ENCODE results near the gene NAV2. TPM values are rescaled to one million over a fixed set of nuclear protein-coding genes. Genes with fewer than 3 reads are reported as not detected.

NAV2 gene
- polyA plus RNA-seq, 3 donors = not detected

DNA sequence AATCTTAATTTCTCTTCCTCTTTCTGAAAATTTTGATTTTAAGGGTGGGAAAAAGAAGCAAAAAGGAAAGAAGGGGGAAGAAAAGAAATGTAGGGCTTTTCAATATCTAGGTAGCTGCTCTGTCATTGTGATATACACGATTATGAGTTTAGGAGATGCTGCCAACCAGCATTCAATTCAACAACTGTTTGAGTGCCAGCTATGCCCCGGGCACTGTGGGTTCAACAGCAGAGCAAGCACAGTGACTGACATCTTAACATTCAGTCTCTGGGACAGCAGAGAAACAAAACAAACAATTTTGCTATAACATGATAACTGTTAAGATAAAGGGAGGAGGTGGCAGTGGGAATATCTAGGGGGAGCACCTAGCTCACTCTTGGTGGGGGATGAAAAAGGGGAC is 356.1 kb downstream of the NAV2 start:
- no peaks in the 10 kb centered on the region for H3K27me3 ChIP-seq (ENCODE audit: control insufficient read depth in 2 of 2, insufficient read depth in 2 of 2, low read length in 2 of 2)
- H3K27ac Mint-ChIP-seq = no peak overlapping the region
- H3K9me3 ChIP-seq (replicated peaks in 1 of 2; ENCODE audit: control insufficient read depth in 1 of 2, insufficient read depth in 1 of 2, low read length in 2 of 2) = no peaks in the 10 kb centered on the region
- WGBS (ENCODE audit: insufficient coverage) = no CpG with 5 or more reads among the region's 2 CpGs
- TF ChIP-seq, protein P1, sequence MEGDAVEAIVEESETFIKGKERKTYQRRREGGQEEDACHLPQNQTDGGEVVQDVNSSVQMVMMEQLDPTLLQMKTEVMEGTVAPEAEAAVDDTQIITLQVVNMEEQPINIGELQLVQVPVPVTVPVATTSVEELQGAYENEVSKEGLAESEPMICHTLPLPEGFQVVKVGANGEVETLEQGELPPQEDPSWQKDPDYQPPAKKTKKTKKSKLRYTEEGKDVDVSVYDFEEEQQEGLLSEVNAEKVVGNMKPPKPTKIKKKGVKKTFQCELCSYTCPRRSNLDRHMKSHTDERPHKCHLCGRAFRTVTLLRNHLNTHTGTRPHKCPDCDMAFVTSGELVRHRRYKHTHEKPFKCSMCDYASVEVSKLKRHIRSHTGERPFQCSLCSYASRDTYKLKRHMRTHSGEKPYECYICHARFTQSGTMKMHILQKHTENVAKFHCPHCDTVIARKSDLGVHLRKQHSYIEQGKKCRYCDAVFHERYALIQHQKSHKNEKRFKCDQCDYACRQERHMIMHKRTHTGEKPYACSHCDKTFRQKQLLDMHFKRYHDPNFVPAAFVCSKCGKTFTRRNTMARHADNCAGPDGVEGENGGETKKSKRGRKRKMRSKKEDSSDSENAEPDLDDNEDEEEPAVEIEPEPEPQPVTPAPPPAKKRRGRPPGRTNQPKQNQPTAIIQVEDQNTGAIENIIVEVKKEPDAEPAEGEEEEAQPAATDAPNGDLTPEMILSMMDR (IDR thresholded peaks at IDR 0.05) = no peak
- H2AFZ ChIP-seq (ENCODE audit: insufficient read depth, low read depth, low read length, poor library complexity, severe bottlenecking) = no peak overlapping the region
- H3K27ac ChIP-seq (ENCODE audit: low read depth in 1 of 2, low read length in 2 of 2) = no peak overlapping the region
- DNase-seq = no peak
- intact Hi-C loops (cut with micrococcal nuclease) = no loop called here
- no peak overlapping the region for H3K9ac ChIP-seq (ENCODE audit: insufficient read depth, low read length, poor library complexity, severe bottlenecking)
- H3K4me1 ChIP-seq (ENCODE audit: control insufficient read depth in 1 of 2, insufficient read depth in 2 of 2, low read length in 2 of 2) = no peaks in the 10 kb centered on the region
- peaks cover 2% of the 10 kb centered on the region for H3K4me1 Mint-ChIP-seq
- H3K9me3 Mint-ChIP-seq = peaks cover 0 to 6% (median 2%) of the 10 kb centered on the region in 7 donors
- H3K4me3 ChIP-seq (replicated peaks in 1 of 3; ENCODE audit: low read depth in 2 of 3, low read length in 3 of 3) = no peak overlapping the region
- H3K4me2 ChIP-seq (replicated peaks; ENCODE audit: extremely low read depth, low read length, poor library complexity, severe bottlenecking) = no peak overlapping the region
- H4K20me1 ChIP-seq (ENCODE audit: insufficient read depth, low read length) = no peaks in the 10 kb centered on the region
- no peak overlapping the region for H3K4me3 Mint-ChIP-seq
- no peaks in the 10 kb centered on the region for H3K36me3 Mint-ChIP-seq
- no peaks in the 10 kb centered on the region for H3K36me3 ChIP-seq (replicated peaks in 1 of 2; ENCODE audit: control insufficient read depth in 1 of 2, insufficient read depth in 2 of 2, low read length in 2 of 2)
- no peaks in the 10 kb centered on the region for H3K79me2 ChIP-seq (ENCODE audit: insufficient read depth, low read length)
- H3K27me3 Mint-ChIP-seq (ENCODE audit: low read depth in 3 of 3) = peaks cover 0 to 8% (median 2%) of the 10 kb centered on the region in 3 donors

DNA sequence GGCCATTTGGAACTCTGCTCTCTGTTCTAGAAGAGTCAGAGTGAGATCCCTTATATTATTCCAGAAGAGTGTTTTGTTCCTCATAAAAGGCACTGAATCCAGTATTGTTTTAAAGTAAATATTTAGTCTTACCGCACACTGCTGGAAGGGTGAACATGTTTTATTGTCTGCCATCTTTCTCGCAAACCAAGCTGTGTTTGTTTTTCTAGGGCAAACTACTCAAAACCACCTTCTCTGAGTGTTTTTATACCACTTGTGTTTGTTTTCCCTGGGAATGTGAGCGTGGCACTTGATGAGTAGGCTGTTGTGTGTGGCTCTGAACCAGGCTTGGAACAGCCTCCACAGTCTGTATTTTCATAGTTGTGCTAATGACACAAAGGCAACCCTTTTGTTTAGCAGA is 357.8 kb downstream of the NAV2 start:
- Mint-ChIP-seq H3K36me3 (no peaks in the 10 kb centered on the region), H3K4me1 (peaks cover 2% of the 10 kb centered on the region), H3K9me3 (peaks cover 2 to 15% (median 5%) of the 10 kb centered on the region in 7 donors), H3K27ac (no peak overlapping the region), H3K4me3 (no peak overlapping the region), H3K27me3 (ENCODE audit: low read depth in 3 of 3) (peaks cover 3 to 9% (median 4%) of the 10 kb centered on the region in 3 donors)
- Histone ChIP-seq H3K27me3 (ENCODE audit: control insufficient read depth in 2 of 2, insufficient read depth in 2 of 2, low read length in 2 of 2) (no peaks in the 10 kb centered on the region), H3K27ac (ENCODE audit: low read depth in 1 of 2, low read length in 2 of 2) (no peak overlapping the region), H3K4me3 (replicated peaks in 1 of 3; ENCODE audit: low read depth in 2 of 3, low read length in 3 of 3) (no peak overlapping the region), H4K20me1 (ENCODE audit: insufficient read depth, low read length) (no peaks in the 10 kb centered on the region), H3K4me1 (ENCODE audit: control insufficient read depth in 1 of 2, insufficient read depth in 2 of 2, low read length in 2 of 2) (no peaks in the 10 kb centered on the region), H3K79me2 (ENCODE audit: insufficient read depth, low read length) (no peaks in the 10 kb centered on the region), H3K36me3 (replicated peaks in 1 of 2; ENCODE audit: control insufficient read depth in 1 of 2, insufficient read depth in 2 of 2, low read length in 2 of 2) (no peaks in the 10 kb centered on the region), H3K4me2 (replicated peaks; ENCODE audit: extremely low read depth, low read length, poor library complexity, severe bottlenecking) (no peak overlapping the region), H3K9me3 (replicated peaks in 1 of 2; ENCODE audit: control insufficient read depth in 1 of 2, insufficient read depth in 1 of 2, low read length in 2 of 2) (no peaks in the 10 kb centered on the region), H3K9ac (ENCODE audit: insufficient read depth, low read length, poor library complexity, severe bottlenecking) (no peak overlapping the region), H2AFZ (ENCODE audit: insufficient read depth, low read depth, low read length, poor library complexity, severe bottlenecking) (no peak overlapping the region)
- TF ChIP-seq, protein P1 (IDR thresholded peaks at IDR 0.05) = no peak
- intact Hi-C loops (cut with micrococcal nuclease) = no loop called here
- no peak for DNase-seq
- WGBS (ENCODE audit: insufficient coverage) = 100% methylated on average over 1 of the region's 3 CpGs

All from CD14-positive monocyte (primary cell).